RWPE2 (cell line): ENCODE results near the gene SPATC1L.

Experiments
- ATAC-seq: fragments of 200-7000 bp; cut with Tn5 transposase; 3 replicates; pipeline ENCODE4 v1.9.1; 2021; ENCODE audit warnings: low read depth
- DNase-seq: peaks from one replicate; pipeline ENCODE4 v3.0.0-alpha.2; 2020; ENCODE audit warnings: low spot score
- H3K27ac ChIP-seq: fragments of 450-650 bp; 2 replicates; pipeline ENCODE4 v1.5.1; 2017; ENCODE audit warnings: mild to moderate bottlenecking; ENCODE audit not compliant: poor library complexity, severe bottlenecking
- H3K27me3 ChIP-seq: fragments of 250-450 bp; sonication (Bioruptor Pico); 2 replicates; pipeline ENCODE4 v1.5.1; 2021; ENCODE audit warnings: mild to moderate bottlenecking, moderate library complexity; ENCODE audit not compliant: insufficient read depth, poor library complexity, severe bottlenecking
- H3K36me3 ChIP-seq: fragments of 250-450 bp; sonication (Bioruptor Pico); 2 replicates; pipeline ENCODE4 v1.5.1; 2020; ENCODE audit warnings: low read depth, mild to moderate bottlenecking, moderate library complexity
- H3K4me1 ChIP-seq: fragments of 250-450 bp; sonication (Bioruptor Pico); 2 replicates; pipeline ENCODE4 v1.5.1; 2021; ENCODE audit warnings: mild to moderate bottlenecking, moderate library complexity; ENCODE audit not compliant: insufficient read depth, poor library complexity, severe bottlenecking
- H3K4me3 ChIP-seq: fragments of 250-450 bp; sonication (Bioruptor Pico); 2 replicates; pipeline ENCODE4 v1.5.1; 2021; ENCODE audit warnings: mild to moderate bottlenecking, moderate library complexity; ENCODE audit not compliant: severe bottlenecking
- H3K9me3 ChIP-seq: fragments of 250-450 bp; sonication (Bioruptor Pico); 2 replicates; pipeline ENCODE4 v1.5.1; 2021; ENCODE audit warnings: mild to moderate bottlenecking, moderate library complexity; ENCODE audit not compliant: severe bottlenecking
- TF ChIP-seq, protein P1 (sequence below): fragments of 450-650 bp; IDR thresholded peaks from one replicate; pipeline ENCODE4 v1.5.1; 2017; ENCODE audit warnings: mild to moderate bottlenecking, moderate library complexity; ENCODE audit not compliant: poor library complexity, severe bottlenecking

The SPATC1L gene

DNA sequence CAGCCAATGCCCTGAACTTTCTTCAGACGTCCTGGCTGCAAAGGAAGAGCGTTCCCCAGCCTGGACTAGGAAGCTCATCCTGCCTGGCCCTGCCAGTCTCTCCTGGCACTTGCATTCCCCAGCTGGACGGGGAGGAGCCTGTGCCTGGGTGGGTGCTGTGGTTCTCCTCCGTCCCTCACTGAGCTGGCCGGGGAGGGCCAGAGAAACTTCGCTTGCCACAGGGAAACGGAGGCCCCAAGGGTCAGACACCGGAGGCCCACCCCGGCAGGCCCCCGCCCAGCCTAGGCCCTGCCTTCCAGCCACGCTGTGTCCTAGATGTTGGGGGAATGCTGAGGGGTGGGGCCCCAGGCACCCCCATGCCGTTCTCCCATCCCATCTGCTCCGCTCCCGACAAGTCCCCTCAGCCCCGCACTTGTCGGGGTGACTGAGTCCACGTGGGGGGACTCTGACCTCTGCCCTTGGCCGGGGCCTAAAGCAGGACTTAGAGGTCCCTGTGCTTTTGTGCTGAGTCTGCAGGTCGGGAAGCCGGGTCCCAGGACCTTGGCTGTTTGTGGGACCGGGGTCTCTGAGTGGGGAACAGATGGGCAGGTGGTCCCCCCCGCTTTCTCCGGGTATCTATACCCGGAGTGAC, 33.7 kb downstream of the SPATC1L start:
- H3K4me3 ChIP-seq: no peak overlapping the region
- no peak for ATAC-seq
- H3K27ac ChIP-seq: no peak overlapping the region

DNA sequence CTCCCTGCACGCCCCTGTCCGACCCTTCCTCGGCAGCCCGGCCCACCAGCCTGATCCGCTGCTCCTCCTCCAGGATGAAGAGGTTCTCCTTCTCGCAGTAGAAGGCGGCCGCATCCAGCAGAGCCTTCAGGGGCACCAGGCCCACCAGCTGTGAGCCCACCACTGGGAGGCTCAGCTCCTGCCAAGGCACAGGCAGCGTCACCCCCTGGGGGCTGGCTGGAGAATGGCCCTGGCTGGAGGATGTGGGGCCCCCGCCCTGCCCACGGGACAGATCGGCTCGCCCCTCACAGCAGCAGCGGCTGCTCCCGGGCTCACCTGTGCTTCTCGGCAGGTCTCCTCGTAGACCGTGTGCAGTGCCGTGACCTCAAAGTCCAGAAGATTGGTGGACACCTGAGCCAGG, 34.2 kb downstream of the SPATC1L start:
- no peak overlapping the region for H3K4me3 ChIP-seq
- DNase-seq (peak; percentile 57), ATAC-seq (no peak)
- no peaks in the 10 kb centered on the region for H3K27me3 ChIP-seq
- H3K9me3 ChIP-seq: no peaks in the 10 kb centered on the region
- H3K27ac ChIP-seq: no peak overlapping the region
- no peaks in the 10 kb centered on the region for H3K4me1 ChIP-seq
- TF ChIP-seq, protein P1, sequence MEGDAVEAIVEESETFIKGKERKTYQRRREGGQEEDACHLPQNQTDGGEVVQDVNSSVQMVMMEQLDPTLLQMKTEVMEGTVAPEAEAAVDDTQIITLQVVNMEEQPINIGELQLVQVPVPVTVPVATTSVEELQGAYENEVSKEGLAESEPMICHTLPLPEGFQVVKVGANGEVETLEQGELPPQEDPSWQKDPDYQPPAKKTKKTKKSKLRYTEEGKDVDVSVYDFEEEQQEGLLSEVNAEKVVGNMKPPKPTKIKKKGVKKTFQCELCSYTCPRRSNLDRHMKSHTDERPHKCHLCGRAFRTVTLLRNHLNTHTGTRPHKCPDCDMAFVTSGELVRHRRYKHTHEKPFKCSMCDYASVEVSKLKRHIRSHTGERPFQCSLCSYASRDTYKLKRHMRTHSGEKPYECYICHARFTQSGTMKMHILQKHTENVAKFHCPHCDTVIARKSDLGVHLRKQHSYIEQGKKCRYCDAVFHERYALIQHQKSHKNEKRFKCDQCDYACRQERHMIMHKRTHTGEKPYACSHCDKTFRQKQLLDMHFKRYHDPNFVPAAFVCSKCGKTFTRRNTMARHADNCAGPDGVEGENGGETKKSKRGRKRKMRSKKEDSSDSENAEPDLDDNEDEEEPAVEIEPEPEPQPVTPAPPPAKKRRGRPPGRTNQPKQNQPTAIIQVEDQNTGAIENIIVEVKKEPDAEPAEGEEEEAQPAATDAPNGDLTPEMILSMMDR: no peak
- no peaks in the 10 kb centered on the region for H3K36me3 ChIP-seq

More for the DNA sequence above, 33.7 kb downstream of the SPATC1L start:
- Histone ChIP-seq H3K36me3 (no peaks in the 10 kb centered on the region), H3K4me1 (no peaks in the 10 kb centered on the region), H3K9me3 (no peaks in the 10 kb centered on the region), H3K27me3 (no peaks in the 10 kb centered on the region)
- peak; percentile 41 for DNase-seq
- TF ChIP-seq, protein P1: no peak

DNA sequence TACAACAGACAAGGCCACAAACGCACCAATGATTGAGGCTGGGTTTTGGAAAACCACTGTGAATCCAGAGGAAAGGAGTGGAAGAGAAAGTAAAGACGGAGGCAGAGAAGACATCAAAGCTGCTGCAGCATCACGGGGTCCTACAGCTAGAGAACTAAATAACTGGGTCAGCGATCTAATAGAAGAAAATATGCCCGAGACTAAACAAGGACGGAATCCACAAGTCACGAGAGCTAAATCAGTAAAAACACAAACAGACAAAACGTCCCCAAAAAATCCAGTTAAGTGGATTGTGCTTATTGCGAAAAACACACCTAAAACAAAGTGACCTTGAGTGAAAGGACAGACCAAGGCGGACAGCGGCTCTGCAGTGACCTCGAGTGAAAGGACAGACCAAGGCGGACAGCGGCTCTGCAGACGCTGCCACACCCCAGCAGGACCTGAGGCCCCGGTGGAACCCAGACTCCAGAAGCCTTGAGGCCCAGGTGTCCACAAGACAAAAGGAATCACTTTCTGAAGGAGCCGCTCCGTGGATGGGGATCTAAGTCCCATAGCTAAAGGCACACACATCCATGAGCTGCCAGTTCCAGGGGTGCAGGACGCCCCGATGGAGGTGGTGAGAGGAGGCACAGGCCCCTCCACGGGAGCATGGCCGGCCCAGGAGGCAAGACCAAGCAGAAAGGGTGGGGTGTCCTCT, 34.9 kb downstream of the SPATC1L start:
- peak; percentile 36 for DNase-seq
- Histone ChIP-seq H3K27ac (no peak overlapping the region), H3K36me3 (no peaks in the 10 kb centered on the region), H3K27me3 (no peaks in the 10 kb centered on the region), H3K9me3 (no peaks in the 10 kb centered on the region), H3K4me1 (no peaks in the 10 kb centered on the region), H3K4me3 (no peak overlapping the region)
- ATAC-seq: no peak
- TF ChIP-seq, protein P1: no peak

DNA sequence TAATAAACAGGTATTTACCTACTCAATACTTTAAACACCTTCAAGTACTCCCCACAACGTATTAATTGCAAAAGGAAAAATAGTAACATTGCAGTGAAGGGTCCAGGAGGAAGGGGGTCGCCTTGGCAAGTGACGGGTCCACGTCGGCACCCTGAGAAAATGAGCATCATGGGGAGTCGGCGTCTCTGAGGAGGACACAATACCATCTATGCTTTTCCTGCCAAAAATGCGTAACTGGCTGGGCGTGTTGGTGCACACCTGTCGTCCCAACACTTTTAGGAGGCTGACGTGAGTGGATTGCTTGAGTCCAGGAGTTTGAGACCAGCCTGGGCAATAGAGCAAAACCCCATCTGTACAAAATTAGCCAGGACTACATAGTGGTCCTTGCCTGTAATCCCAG, 36.2 kb downstream of the SPATC1L start:
- H3K4me3 ChIP-seq: no peak overlapping the region

More for the DNA sequence above, 36.2 kb downstream of the SPATC1L start:
- Histone ChIP-seq H3K36me3 (no peaks in the 10 kb centered on the region), H3K27me3 (no peaks in the 10 kb centered on the region), H3K9me3 (no peaks in the 10 kb centered on the region), H3K27ac (no peak overlapping the region), H3K4me1 (peaks cover 3% of the 10 kb centered on the region)
- DNase-seq: no peak
- TF ChIP-seq, protein P1: no peak
- ATAC-seq: no peak
